ENCODE measurements around the gene CAMK2D.

Gene CAMK2D

GRCh38 chr4:113628711-113629110 lies 132.8 kb downstream of the CAMK2D start:
- H3K27me3 ChIP-seq (ENCODE audit: insufficient read depth, low read length, poor library complexity): no peaks in the 10 kb centered on the region
- DNase-seq: no peak
- no peak overlapping the region for H3K27ac ChIP-seq (ENCODE audit: low read length)
- no peaks in the 10 kb centered on the region for H3K36me3 ChIP-seq (ENCODE audit: insufficient read depth, low read length)
- TF ChIP-seq, protein P1, sequence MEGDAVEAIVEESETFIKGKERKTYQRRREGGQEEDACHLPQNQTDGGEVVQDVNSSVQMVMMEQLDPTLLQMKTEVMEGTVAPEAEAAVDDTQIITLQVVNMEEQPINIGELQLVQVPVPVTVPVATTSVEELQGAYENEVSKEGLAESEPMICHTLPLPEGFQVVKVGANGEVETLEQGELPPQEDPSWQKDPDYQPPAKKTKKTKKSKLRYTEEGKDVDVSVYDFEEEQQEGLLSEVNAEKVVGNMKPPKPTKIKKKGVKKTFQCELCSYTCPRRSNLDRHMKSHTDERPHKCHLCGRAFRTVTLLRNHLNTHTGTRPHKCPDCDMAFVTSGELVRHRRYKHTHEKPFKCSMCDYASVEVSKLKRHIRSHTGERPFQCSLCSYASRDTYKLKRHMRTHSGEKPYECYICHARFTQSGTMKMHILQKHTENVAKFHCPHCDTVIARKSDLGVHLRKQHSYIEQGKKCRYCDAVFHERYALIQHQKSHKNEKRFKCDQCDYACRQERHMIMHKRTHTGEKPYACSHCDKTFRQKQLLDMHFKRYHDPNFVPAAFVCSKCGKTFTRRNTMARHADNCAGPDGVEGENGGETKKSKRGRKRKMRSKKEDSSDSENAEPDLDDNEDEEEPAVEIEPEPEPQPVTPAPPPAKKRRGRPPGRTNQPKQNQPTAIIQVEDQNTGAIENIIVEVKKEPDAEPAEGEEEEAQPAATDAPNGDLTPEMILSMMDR (IDR thresholded peaks at IDR 0.05; ENCODE audit: borderline replicate concordance, extremely low read depth, low read length, poor library complexity, severe bottlenecking): no peak
- TF ChIP-seq EZH2 (IDR thresholded peaks at IDR 0.05; ENCODE audit: borderline replicate concordance, low read depth, low read length, severe bottlenecking): no peak
- H3K4me3 ChIP-seq (ENCODE audit: low read depth in 1 of 2, low read length in 2 of 2): no peak overlapping the region
- H3K4me2 ChIP-seq (ENCODE audit: insufficient read depth, low read length): no peak overlapping the region
- H2AFZ ChIP-seq (ENCODE audit: low read depth, low read length): no peak overlapping the region
- H4K20me1 ChIP-seq (ENCODE audit: insufficient read depth, low read length): peaks cover 13% of the 10 kb centered on the region
- no peaks in the 10 kb centered on the region for H3K4me1 ChIP-seq (ENCODE audit: insufficient read depth, low read length)
- no peak for ATAC-seq (ENCODE audit: insufficient read depth, low read depth)
- no peak overlapping the region for H3K9ac ChIP-seq (ENCODE audit: low read depth, low read length)
- H3K9me3 ChIP-seq (ENCODE audit: insufficient read depth, low read length, severe bottlenecking): no peaks in the 10 kb centered on the region
- H3K79me2 ChIP-seq (ENCODE audit: insufficient read depth, low read length): no peaks in the 10 kb centered on the region

GRCh38 chr4:113627321-113627720 lies 134.2 kb downstream of the CAMK2D start:
- no peak overlapping the region for H3K9ac ChIP-seq (ENCODE audit: low read depth, low read length)
- no peak overlapping the region for H3K4me3 ChIP-seq (ENCODE audit: low read depth in 1 of 2, low read length in 2 of 2)
- H3K9me3 ChIP-seq (ENCODE audit: insufficient read depth, low read length, severe bottlenecking): no peaks in the 10 kb centered on the region
- H3K36me3 ChIP-seq (ENCODE audit: insufficient read depth, low read length): no peaks in the 10 kb centered on the region
- TF ChIP-seq EZH2 (IDR thresholded peaks at IDR 0.05; ENCODE audit: borderline replicate concordance, low read depth, low read length, severe bottlenecking): no peak
- TF ChIP-seq, protein P1 (IDR thresholded peaks at IDR 0.05; ENCODE audit: borderline replicate concordance, extremely low read depth, low read length, poor library complexity, severe bottlenecking): no peak
- no peak overlapping the region for H2AFZ ChIP-seq (ENCODE audit: low read depth, low read length)
- peaks cover 7% of the 10 kb centered on the region; the same call in 1 of the 2 replicates for H4K20me1 ChIP-seq (ENCODE audit: insufficient read depth, low read length)
- no peaks in the 10 kb centered on the region for H3K27me3 ChIP-seq (ENCODE audit: insufficient read depth, low read length, poor library complexity)
- no peaks in the 10 kb centered on the region for H3K4me1 ChIP-seq (ENCODE audit: insufficient read depth, low read length)
- no peak overlapping the region for H3K27ac ChIP-seq (ENCODE audit: low read length)
- DNase-seq (no peak), ATAC-seq (ENCODE audit: insufficient read depth, low read depth) (no peak)
- H3K79me2 ChIP-seq (ENCODE audit: insufficient read depth, low read length): no peaks in the 10 kb centered on the region
- no peak overlapping the region for H3K4me2 ChIP-seq (ENCODE audit: insufficient read depth, low read length)

- H3K27ac ChIP-seq (ENCODE audit: low read length): no peak overlapping the region
- DNase-seq (no peak), ATAC-seq (ENCODE audit: insufficient read depth, low read depth) (no peak)
- no peaks in the 10 kb centered on the region for H3K4me1 ChIP-seq (ENCODE audit: insufficient read depth, low read length)
- H3K9ac ChIP-seq (ENCODE audit: low read depth, low read length): no peak overlapping the region
- H3K9me3 ChIP-seq (ENCODE audit: insufficient read depth, low read length, severe bottlenecking): no peaks in the 10 kb centered on the region
- no peak overlapping the region for H2AFZ ChIP-seq (ENCODE audit: low read depth, low read length)
- H3K36me3 ChIP-seq (ENCODE audit: insufficient read depth, low read length): no peaks in the 10 kb centered on the region
- H3K27me3 ChIP-seq (ENCODE audit: insufficient read depth, low read length, poor library complexity): no peaks in the 10 kb centered on the region
- no peaks in the 10 kb centered on the region for H3K79me2 ChIP-seq (ENCODE audit: insufficient read depth, low read length)
- TF ChIP-seq EZH2 (IDR thresholded peaks at IDR 0.05; ENCODE audit: borderline replicate concordance, low read depth, low read length, severe bottlenecking): no peak
- TF ChIP-seq, protein P1 (IDR thresholded peaks at IDR 0.05; ENCODE audit: borderline replicate concordance, extremely low read depth, low read length, poor library complexity, severe bottlenecking): no peak
- H3K4me3 ChIP-seq (ENCODE audit: low read depth in 1 of 2, low read length in 2 of 2): no peak overlapping the region
- no peak overlapping the region for H3K4me2 ChIP-seq (ENCODE audit: insufficient read depth, low read length)
- peaks cover 3% of the 10 kb centered on the region; the same call in 1 of the 2 replicates for H4K20me1 ChIP-seq (ENCODE audit: insufficient read depth, low read length)
Observed at GRCh38 chr4:113625902-113626301, 135.6 kb downstream of the CAMK2D start.

Measured in DND-41 (cell line).